Measurements from ENCODE around the gene ZC3H8. TPM values are rescaled to one million over a fixed set of nuclear protein-coding genes. Genes with fewer than 3 reads are reported as not detected.

The ZC3H8 gene
- total RNA-seq, 1 experiment from 2014 or later = 19.9 TPM

DNA sequence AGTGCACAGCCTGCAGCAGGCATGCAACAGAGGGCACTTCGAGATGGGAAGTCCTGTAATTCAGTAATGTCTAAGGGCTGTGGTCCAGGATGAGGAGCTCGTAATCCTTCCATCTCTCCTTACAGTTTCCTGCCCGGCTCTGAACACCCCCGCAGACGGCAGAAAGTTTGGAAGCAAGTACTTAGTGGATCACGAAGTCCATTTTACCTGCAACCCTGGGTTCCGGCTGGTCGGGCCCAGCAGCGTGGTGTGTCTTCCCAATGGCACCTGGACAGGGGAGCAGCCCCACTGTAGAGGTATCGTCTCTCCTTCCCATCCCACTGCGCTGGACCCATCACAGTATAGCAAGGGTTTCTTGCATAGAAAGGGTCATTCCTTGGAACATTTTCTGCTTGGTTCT lies 90.0 kb downstream of the ZC3H8 start:
- Mint-ChIP-seq H3K27ac (ENCODE audit: unreplicated experiment) (no peak overlapping the region), H3K4me3 (ENCODE audit: unreplicated experiment) (no peak overlapping the region), H3K4me1 (ENCODE audit: low read depth, unreplicated experiment) (peaks cover 6% of the 10 kb centered on the region), H3K36me3 (ENCODE audit: insufficient read depth, unreplicated experiment) (no peaks in the 10 kb centered on the region), H3K9me3 (ENCODE audit: unreplicated experiment) (no peaks in the 10 kb centered on the region), H3K27me3 (ENCODE audit: insufficient read depth, unreplicated experiment) (peaks cover 2% of the 10 kb centered on the region)
- BruUV-seq (replicated peaks) = no TSS peak
- H3K4me3 ChIP-seq (ENCODE audit: low read depth, low read length) = no peak overlapping the region
- intact Hi-C loops (cut with micrococcal nuclease; ENCODE audit: unreplicated experiment) = no loop called here
- ChIA-PET POLR2A (no interaction called here), CTCF (no interaction called here)
- H3K4me1 ChIP-seq = no peaks in the 10 kb centered on the region; the same call in 1 of the 2 replicates
- H3K36me3 ChIP-seq (ENCODE audit: control insufficient read depth, insufficient read depth, low read length) = no peaks in the 10 kb centered on the region
- TF ChIP-seq, protein P1, sequence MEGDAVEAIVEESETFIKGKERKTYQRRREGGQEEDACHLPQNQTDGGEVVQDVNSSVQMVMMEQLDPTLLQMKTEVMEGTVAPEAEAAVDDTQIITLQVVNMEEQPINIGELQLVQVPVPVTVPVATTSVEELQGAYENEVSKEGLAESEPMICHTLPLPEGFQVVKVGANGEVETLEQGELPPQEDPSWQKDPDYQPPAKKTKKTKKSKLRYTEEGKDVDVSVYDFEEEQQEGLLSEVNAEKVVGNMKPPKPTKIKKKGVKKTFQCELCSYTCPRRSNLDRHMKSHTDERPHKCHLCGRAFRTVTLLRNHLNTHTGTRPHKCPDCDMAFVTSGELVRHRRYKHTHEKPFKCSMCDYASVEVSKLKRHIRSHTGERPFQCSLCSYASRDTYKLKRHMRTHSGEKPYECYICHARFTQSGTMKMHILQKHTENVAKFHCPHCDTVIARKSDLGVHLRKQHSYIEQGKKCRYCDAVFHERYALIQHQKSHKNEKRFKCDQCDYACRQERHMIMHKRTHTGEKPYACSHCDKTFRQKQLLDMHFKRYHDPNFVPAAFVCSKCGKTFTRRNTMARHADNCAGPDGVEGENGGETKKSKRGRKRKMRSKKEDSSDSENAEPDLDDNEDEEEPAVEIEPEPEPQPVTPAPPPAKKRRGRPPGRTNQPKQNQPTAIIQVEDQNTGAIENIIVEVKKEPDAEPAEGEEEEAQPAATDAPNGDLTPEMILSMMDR (IDR thresholded peaks at IDR 0.05; ENCODE audit: insufficient read depth in 1 of 2, low read depth in 1 of 2, low read length in 1 of 2, severe bottlenecking in 1 of 2, unreplicated experiment in 1 of 2) = no peak
- H3K9me3 ChIP-seq = no peaks in the 10 kb centered on the region
- no peak for DNase-seq
- H3K27me3 ChIP-seq (replicated peaks; ENCODE audit: control insufficient read depth, insufficient read depth, low read length) = no peaks in the 10 kb centered on the region

DNA sequence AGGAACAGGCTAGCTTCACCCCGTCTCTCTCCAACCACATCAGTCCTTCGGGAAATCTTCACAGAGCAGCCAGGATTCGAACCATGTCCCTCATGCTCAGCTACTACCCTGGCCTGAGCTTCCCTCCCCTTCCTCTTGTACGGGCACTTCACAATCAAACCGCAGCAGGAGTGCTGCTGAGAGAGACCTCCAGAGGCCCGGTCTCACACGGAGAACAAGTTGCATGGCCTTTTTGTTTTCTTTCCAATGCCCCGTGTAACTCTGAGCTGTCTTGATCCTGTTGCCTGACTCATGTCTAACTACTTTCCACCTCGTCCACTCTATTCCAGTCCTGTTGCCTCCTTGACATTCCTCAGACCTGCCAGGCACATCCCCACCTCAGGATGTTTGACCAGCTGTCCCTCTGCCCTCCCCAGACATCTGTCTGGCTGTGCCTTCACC lies 91.3 kb downstream of the ZC3H8 start:
- H3K36me3 Mint-ChIP-seq (ENCODE audit: insufficient read depth, unreplicated experiment) = no peaks in the 10 kb centered on the region
- H3K27me3 ChIP-seq (replicated peaks; ENCODE audit: control insufficient read depth, insufficient read depth, low read length) = no peaks in the 10 kb centered on the region; the same call in 1 of the 2 replicates
- H3K27me3 Mint-ChIP-seq (ENCODE audit: insufficient read depth, unreplicated experiment) = peaks cover 2% of the 10 kb centered on the region
- no peaks in the 10 kb centered on the region for H3K4me1 Mint-ChIP-seq (ENCODE audit: low read depth, unreplicated experiment)
- ChIA-PET CTCF (no interaction called here), POLR2A (no interaction called here)
- H3K4me3 ChIP-seq (ENCODE audit: low read depth, low read length) = no peak overlapping the region
- DNase-seq = no peak
- H3K4me1 ChIP-seq = no peaks in the 10 kb centered on the region
- H3K9me3 ChIP-seq = no peaks in the 10 kb centered on the region
- H3K36me3 ChIP-seq (ENCODE audit: control insufficient read depth, insufficient read depth, low read length) = no peaks in the 10 kb centered on the region
- no TSS peak for BruUV-seq (replicated peaks)
- H3K27ac Mint-ChIP-seq (ENCODE audit: unreplicated experiment) = no peak overlapping the region
- H3K9me3 Mint-ChIP-seq (ENCODE audit: unreplicated experiment) = no peaks in the 10 kb centered on the region
- no peak overlapping the region for H3K4me3 Mint-ChIP-seq (ENCODE audit: unreplicated experiment)
- TF ChIP-seq, protein P1 (IDR thresholded peaks at IDR 0.05; ENCODE audit: insufficient read depth in 1 of 2, low read depth in 1 of 2, low read length in 1 of 2, severe bottlenecking in 1 of 2, unreplicated experiment in 1 of 2) = no peak
- intact Hi-C loops (cut with micrococcal nuclease; ENCODE audit: unreplicated experiment) = no loop called here

DNA sequence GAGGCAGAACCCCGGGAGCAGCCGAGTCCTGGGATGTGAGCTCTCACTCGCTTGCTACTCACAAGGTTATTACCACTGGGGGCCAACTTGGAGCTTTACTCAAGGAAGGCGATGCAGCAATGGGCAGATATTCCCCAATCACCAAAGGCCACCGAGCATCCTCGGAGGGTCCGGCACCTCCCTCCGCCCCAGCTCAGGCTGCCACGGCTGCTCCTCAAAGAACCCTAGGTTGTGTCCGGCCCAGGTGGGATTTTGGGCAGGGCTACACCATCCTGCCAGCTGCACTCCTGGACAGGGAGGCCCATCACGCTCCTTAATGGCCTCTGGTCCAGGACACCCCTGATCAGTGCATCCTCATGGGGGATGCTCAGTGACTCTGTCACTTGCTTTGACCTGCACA lies 91.9 kb downstream of the ZC3H8 start:
- TF ChIP-seq, protein P1 (IDR thresholded peaks at IDR 0.05; ENCODE audit: insufficient read depth in 1 of 2, low read depth in 1 of 2, low read length in 1 of 2, severe bottlenecking in 1 of 2, unreplicated experiment in 1 of 2) = no peak
- H3K9me3 ChIP-seq = no peaks in the 10 kb centered on the region
- POLR2A ChIA-PET = no interaction called here

More for the DNA sequence above, 91.9 kb downstream of the ZC3H8 start:
- no peak overlapping the region for H3K4me3 ChIP-seq (ENCODE audit: low read depth, low read length)
- Mint-ChIP-seq H3K36me3 (ENCODE audit: insufficient read depth, unreplicated experiment) (no peaks in the 10 kb centered on the region), H3K27ac (ENCODE audit: unreplicated experiment) (no peak overlapping the region), H3K27me3 (ENCODE audit: insufficient read depth, unreplicated experiment) (peaks cover 2% of the 10 kb centered on the region), H3K4me1 (ENCODE audit: low read depth, unreplicated experiment) (no peaks in the 10 kb centered on the region), H3K4me3 (ENCODE audit: unreplicated experiment) (no peak overlapping the region), H3K9me3 (ENCODE audit: unreplicated experiment) (no peaks in the 10 kb centered on the region)
- no peak for DNase-seq
- CTCF ChIA-PET = no interaction called here
- H3K36me3 ChIP-seq (ENCODE audit: control insufficient read depth, insufficient read depth, low read length) = no peaks in the 10 kb centered on the region
- no peaks in the 10 kb centered on the region; the same call in 1 of the 2 replicates for H3K27me3 ChIP-seq (replicated peaks; ENCODE audit: control insufficient read depth, insufficient read depth, low read length)
- BruUV-seq (replicated peaks) = no TSS peak
- no peaks in the 10 kb centered on the region for H3K4me1 ChIP-seq
- intact Hi-C loops (cut with micrococcal nuclease; ENCODE audit: unreplicated experiment) = no loop called here
